PC-3 (cell line): ENCODE measurements around the gene GTPBP8.

ENCODE experiments used
- EZH2 ChIP-seq: fragments of 300-600 bp; sonication (generic); IDR thresholded peaks from one replicate; pipeline ENCODE4 v1.6.1; 2017; ENCODE audit warnings: antibody characterized with exemption, mild to moderate bottlenecking, low read length; ENCODE audit not compliant: unreplicated experiment
- EZH2phosphoT487 ChIP-seq: fragments of 300-600 bp; sonication (generic); IDR thresholded peaks from 2 replicates; pipeline ENCODE4 v1.6.1; 2018; ENCODE audit warnings: mild to moderate bottlenecking, antibody characterized with exemption, low read length, borderline replicate concordance
- TF ChIP-seq, protein P1 (sequence below): fragments of 300-600 bp; sonication (generic); conservative IDR thresholded peaks from 2 replicates; pipeline ENCODE4 v1.5.1; 2017; ENCODE audit warnings: antibody characterized with exemption, low read depth, mild to moderate bottlenecking, low read length

- TF ChIP-seq, protein P1, sequence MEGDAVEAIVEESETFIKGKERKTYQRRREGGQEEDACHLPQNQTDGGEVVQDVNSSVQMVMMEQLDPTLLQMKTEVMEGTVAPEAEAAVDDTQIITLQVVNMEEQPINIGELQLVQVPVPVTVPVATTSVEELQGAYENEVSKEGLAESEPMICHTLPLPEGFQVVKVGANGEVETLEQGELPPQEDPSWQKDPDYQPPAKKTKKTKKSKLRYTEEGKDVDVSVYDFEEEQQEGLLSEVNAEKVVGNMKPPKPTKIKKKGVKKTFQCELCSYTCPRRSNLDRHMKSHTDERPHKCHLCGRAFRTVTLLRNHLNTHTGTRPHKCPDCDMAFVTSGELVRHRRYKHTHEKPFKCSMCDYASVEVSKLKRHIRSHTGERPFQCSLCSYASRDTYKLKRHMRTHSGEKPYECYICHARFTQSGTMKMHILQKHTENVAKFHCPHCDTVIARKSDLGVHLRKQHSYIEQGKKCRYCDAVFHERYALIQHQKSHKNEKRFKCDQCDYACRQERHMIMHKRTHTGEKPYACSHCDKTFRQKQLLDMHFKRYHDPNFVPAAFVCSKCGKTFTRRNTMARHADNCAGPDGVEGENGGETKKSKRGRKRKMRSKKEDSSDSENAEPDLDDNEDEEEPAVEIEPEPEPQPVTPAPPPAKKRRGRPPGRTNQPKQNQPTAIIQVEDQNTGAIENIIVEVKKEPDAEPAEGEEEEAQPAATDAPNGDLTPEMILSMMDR: no peak
- no peak for TF ChIP-seq EZH2phosphoT487
- no peak for TF ChIP-seq EZH2
Observed at GRCh38 chr3:112976001-112976400, 14.8 kb upstream of the GTPBP8 start.
